ENCODE data around the gene TPGS1. TPM values are rescaled to one million over a fixed set of nuclear protein-coding genes. Genes with fewer than 3 reads are reported as not detected.
"Not testable (repeated sequence)": the region's sequence is repeated elsewhere in the genome, so short reads cannot be mapped to it uniquely, and the experiment has no call there.

The TPGS1 gene
- total and polyA plus RNA-seq, 8 donors: 3.5 to 18.2 (median 8.2) TPM

DNA sequence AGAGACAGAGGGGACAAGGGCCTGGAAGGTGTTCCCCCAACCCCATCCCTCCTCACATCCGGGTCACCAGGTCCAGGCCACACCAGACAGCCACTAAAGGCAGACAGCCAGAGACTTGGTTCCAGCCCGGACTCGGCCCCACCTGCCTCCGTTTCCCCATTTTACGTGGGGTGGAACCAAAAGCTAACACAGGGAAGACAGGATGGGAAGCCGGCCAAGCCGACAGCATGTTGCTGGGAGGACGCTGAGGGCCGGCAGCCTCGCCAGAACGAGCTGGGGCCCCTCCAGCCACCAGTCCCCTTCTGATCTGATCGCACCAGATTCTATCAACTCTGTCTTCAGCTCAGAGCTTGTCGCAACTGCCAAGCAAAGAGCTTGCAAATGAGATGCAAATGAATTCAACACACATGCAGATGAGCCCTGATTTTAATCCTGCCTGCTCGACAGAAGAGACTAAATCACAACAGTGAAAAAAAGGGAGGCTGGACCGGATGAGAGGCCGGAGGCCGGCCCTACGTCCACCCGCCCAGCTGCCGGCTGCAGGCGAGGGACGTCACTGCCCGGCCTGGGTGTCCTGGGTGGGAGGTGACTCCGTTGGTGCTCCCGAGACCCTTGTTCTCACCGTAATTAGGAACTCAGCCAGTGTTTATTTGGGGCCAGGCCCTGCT lies 28.9 kb upstream of the TPGS1 start:
- Histone ChIP-seq H3K4me3 (no peak overlapping the region), H3K36me3 (no peaks in the 10 kb centered on the region), H3K4me1 (peaks cover 0 to 2% of the 10 kb centered on the region in 2 donors), H3K27ac (no peak overlapping the region), H3K9me3 (no peaks in the 10 kb centered on the region), H3K27me3 (peaks cover 0 to 22% of the 10 kb centered on the region in 2 donors)
- intact Hi-C loops (cut with DNase I): no loop called here
- TF ChIP-seq CTCF (IDR thresholded peaks at IDR 0.05): no peak
- DNase-seq (peak in 1 of 4 donors; percentile 59), ATAC-seq (no peak)

DNA sequence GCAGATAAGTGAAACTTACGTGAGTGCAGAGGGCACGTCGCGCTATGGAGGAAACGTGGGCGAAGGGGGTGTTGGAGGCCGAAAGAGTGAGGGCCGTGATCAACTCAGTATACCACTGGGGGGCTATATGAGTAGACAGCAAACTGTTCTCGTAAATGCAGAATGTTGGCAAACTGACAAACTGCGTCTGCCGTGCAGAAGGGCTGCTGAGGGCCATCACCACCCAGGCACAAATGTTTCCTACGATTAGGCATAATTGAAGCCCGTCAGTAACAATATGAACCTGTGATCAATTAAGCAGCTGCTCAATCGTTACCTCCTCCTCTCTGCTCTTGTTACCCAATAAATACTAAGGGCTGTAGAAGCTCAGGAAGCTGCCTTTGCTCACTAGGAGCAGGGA lies 28.3 kb upstream of the TPGS1 start:
- Histone ChIP-seq H3K9me3 (no peaks in the 10 kb centered on the region), H3K27ac (no peak overlapping the region), H3K27me3 (peaks cover 0 to 28% of the 10 kb centered on the region in 2 donors), H3K4me3 (no peak overlapping the region), H3K36me3 (no peaks in the 10 kb centered on the region), H3K4me1 (peaks cover 0 to 2% of the 10 kb centered on the region in 2 donors)
- intact Hi-C loops (cut with DNase I): no loop called here
- ATAC-seq (no peak), DNase-seq (peak in 1 of 4 donors; percentile 2)
- TF ChIP-seq CTCF (IDR thresholded peaks at IDR 0.05): no peak

DNA sequence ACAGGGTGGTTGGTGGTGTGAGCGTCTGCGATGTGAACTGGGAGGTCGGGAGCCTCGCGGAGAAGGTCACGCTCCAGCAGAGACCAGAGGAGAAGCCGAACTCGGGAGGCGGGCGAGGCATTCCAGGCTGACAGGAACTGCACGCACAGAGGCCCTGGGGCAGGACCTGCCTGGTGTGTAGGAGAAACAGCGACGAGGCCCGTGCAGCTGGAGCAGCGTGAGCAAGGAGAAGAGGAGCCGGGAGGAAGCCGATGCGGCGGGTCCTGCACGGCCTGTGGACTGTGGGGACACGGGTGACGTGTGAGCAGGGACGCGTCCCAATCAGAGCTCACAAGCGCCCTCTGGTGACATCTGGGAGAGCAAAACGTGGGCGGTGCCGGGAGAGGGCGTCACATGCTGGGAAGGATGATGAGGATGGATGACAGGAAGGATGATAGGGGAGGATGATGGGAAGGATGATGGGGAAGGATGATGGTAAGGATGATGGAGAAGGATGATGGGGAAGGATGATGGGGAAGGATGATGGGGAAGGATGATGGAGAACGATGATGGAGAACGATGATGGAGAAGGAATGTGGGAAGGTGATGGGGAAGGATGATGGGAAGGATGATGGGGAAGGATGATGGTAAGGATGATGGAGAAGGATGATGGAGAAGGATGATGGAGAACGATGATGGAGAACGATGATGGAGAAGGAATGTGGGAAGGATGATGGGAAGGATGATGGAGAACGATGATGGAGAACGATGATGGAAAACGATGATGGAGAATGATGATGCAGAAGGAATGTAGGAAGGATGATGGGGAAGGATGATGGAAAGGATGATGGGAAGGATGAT lies 27.1 kb upstream of the TPGS1 start:
- H3K4me1 ChIP-seq: peaks cover 0 to 2% of the 10 kb centered on the region in 2 donors
- H3K9me3 ChIP-seq: no peaks in the 10 kb centered on the region
- peak; percentile 46 to 49 for TF ChIP-seq CTCF (IDR thresholded peaks at IDR 0.05)
- intact Hi-C loops (cut with DNase I): no loop called here
- ATAC-seq: peak; percentile 97
- H3K4me3 ChIP-seq: no peak overlapping the region
- no peaks in the 10 kb centered on the region for H3K36me3 ChIP-seq
- no peak overlapping the region for H3K27ac ChIP-seq
- DNase-seq: peak; percentile 18 to 86 (median 56)
- peaks cover 0 to 29% of the 10 kb centered on the region in 2 donors for H3K27me3 ChIP-seq

- peaks cover 0 to 35% of the 10 kb centered on the region in 2 donors for H3K27me3 ChIP-seq
- H3K27ac ChIP-seq; intact Hi-C loops (cut with DNase I); H3K4me1 ChIP-seq; DNase-seq; H3K4me3 ChIP-seq; ATAC-seq; H3K36me3 ChIP-seq; H3K9me3 ChIP-seq: not testable (repeated sequence)
These were observed 26.2 kb upstream of the TPGS1 start for GRCh38 chr19:481100-481499.

- Histone ChIP-seq H3K9me3 (no peaks in the 10 kb centered on the region), H3K27ac (no peak overlapping the region), H3K4me1 (peaks cover 0 to 2% of the 10 kb centered on the region in 2 donors), H3K36me3 (no peaks in the 10 kb centered on the region), H3K4me3 (no peak overlapping the region), H3K27me3 (peaks cover 0 to 45% of the 10 kb centered on the region in 2 donors)
- no peak for ATAC-seq
- intact Hi-C loops (cut with DNase I): no loop called here
- peak in 1 of 4 donors; percentile 29 for DNase-seq
- no peak for TF ChIP-seq CTCF (IDR thresholded peaks at IDR 0.05)
These were observed 24.9 kb upstream of the TPGS1 start for GRCh38 chr19:482186-483041.

All from left lung (tissue), 10 donors.